Measurements from ENCODE around the gene LYPD6B.
A peak's percentile ranks its signal among the peaks of the same experiment; 100 is the strongest.

LYPD6B gene

DNA sequence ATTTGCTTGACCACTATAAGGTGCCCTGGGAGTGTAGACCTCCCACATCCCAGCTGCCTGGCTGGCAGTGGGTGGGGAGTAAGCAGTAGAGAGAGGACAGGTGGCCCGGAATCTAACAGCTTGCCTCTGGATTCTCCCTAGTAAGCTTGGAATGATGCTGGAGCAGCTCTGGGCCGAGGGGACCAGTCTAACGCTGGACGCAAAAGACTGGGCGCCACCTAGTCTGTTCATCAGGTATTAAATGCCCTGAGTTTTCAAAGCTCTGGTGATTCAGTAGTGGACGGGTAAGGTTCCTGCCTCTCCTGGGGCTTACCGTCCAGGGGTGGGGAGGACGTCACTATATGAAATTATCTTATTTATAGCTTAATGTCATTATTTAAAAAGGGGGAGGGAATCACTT is 648 bp upstream of the LYPD6B start:
- no peaks in the 10 kb centered on the region for H3K9me3 ChIP-seq (ENCODE audit: control insufficient read depth, low read length)
- peaks cover 6% of the 10 kb centered on the region for H3K4me1 ChIP-seq (ENCODE audit: control insufficient read depth, insufficient read depth, low read length, poor library complexity, severe bottlenecking)
- H3K27me3 ChIP-seq (replicated peaks; ENCODE audit: control insufficient read depth, insufficient read depth, low read length, poor library complexity, severe bottlenecking), result peaks cover 20% of the 10 kb centered on the region
- H3K27ac ChIP-seq (ENCODE audit: insufficient read depth, low read length, poor library complexity, severe bottlenecking), result no peak overlapping the region
- no peak overlapping the region for H3K4me3 ChIP-seq (ENCODE audit: insufficient read depth, low read depth, low read length, poor library complexity, severe bottlenecking)
- no peak for DNase-seq
- H3K36me3 ChIP-seq (ENCODE audit: control insufficient read depth, insufficient read depth, low read length), result no peaks in the 10 kb centered on the region

DNA sequence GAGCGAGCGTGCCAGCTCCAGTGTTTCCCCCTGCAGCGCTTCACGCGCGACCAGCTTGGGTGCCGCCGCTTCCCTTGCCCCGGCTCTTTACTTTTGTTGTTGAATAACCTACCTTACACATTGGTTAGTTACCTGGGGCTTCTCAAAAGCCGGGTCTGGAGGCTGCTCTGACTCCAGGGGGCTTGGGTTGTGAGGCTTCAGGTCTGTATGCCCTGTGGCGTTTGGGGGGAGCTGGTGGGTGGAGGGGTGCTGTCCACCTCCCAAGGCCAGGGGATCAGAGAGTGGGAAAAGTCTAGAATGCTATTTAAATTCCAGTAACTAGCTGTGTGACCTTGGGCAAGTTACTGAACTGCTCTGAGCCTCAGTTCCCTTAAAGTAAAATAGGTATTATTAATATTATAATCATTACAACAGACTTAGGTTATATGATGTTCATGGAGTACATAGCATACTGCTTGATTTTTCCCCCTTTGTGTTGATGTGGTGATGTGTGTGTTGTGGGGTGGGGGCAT is 770 bp downstream of the LYPD6B start:
- H3K4me3 ChIP-seq (ENCODE audit: insufficient read depth, low read depth, low read length, poor library complexity, severe bottlenecking), result no peak overlapping the region
- peaks cover 6% of the 10 kb centered on the region for H3K4me1 ChIP-seq (ENCODE audit: control insufficient read depth, insufficient read depth, low read length, poor library complexity, severe bottlenecking)
- H3K27me3 ChIP-seq (replicated peaks; ENCODE audit: control insufficient read depth, insufficient read depth, low read length, poor library complexity, severe bottlenecking), result peaks cover 20% of the 10 kb centered on the region
- no peak overlapping the region for H3K27ac ChIP-seq (ENCODE audit: insufficient read depth, low read length, poor library complexity, severe bottlenecking)
- no peaks in the 10 kb centered on the region for H3K36me3 ChIP-seq (ENCODE audit: control insufficient read depth, insufficient read depth, low read length)
- no peak for DNase-seq
- H3K9me3 ChIP-seq (ENCODE audit: control insufficient read depth, low read length), result no peaks in the 10 kb centered on the region

DNA sequence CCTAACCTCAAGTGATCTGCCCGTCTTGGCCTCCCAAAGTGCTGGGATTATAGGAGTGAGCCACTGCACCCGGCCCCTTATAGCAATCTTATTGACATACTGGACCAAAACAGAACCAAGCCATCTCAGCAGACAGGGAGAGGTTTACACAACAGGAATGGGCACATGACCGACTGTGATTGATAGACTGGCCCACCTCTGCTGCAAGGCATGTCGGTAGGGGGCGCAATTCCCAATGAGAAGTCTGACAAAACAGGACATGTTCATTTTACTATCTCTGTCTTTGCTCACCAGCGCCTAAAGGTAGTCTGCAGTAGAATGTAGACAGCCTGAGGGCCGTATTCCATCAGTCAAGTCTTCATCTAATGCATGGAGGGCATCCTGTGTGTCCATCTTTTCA is 2.0 kb downstream of the LYPD6B start:
- H3K4me3 ChIP-seq (ENCODE audit: insufficient read depth, low read depth, low read length, poor library complexity, severe bottlenecking), result no peak overlapping the region
- peaks cover 6% of the 10 kb centered on the region for H3K4me1 ChIP-seq (ENCODE audit: control insufficient read depth, insufficient read depth, low read length, poor library complexity, severe bottlenecking)
- peaks cover 20% of the 10 kb centered on the region for H3K27me3 ChIP-seq (replicated peaks; ENCODE audit: control insufficient read depth, insufficient read depth, low read length, poor library complexity, severe bottlenecking)
- no peaks in the 10 kb centered on the region for H3K9me3 ChIP-seq (ENCODE audit: control insufficient read depth, low read length)
- H3K27ac ChIP-seq (ENCODE audit: insufficient read depth, low read length, poor library complexity, severe bottlenecking), result no peak overlapping the region
- no peaks in the 10 kb centered on the region for H3K36me3 ChIP-seq (ENCODE audit: control insufficient read depth, insufficient read depth, low read length)
- DNase-seq, result peak in 2 of 3 donors; percentile 16 to 26

DNA sequence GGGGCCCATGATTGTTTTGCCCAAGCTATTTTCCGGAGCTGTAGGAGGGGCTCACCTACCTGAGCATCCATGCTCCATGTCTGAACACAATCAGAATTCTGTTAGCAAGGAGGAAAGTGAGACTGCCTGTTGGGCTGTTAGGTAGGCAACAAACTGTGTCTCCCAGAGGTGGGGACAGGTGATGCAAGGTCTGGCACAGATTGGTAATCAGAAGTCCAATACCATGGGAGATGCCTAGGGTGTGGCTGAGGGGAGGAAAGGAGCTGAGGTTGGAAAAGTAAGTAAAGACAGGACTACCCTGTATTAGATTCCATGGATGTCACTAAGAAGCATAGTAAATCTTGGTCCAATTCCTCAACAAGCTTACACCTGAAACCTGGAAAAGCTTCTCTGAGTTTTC is 3.0 kb downstream of the LYPD6B start:
- no peak for DNase-seq
- peaks cover 20% of the 10 kb centered on the region for H3K27me3 ChIP-seq (replicated peaks; ENCODE audit: control insufficient read depth, insufficient read depth, low read length, poor library complexity, severe bottlenecking)
- H3K4me1 ChIP-seq (ENCODE audit: control insufficient read depth, insufficient read depth, low read length, poor library complexity, severe bottlenecking), result peaks cover 6% of the 10 kb centered on the region
- no peaks in the 10 kb centered on the region for H3K36me3 ChIP-seq (ENCODE audit: control insufficient read depth, insufficient read depth, low read length)
- no peaks in the 10 kb centered on the region for H3K9me3 ChIP-seq (ENCODE audit: control insufficient read depth, low read length)
- no peak overlapping the region for H3K27ac ChIP-seq (ENCODE audit: insufficient read depth, low read length, poor library complexity, severe bottlenecking)
- H3K4me3 ChIP-seq (ENCODE audit: insufficient read depth, low read depth, low read length, poor library complexity, severe bottlenecking), result no peak overlapping the region

DNA sequence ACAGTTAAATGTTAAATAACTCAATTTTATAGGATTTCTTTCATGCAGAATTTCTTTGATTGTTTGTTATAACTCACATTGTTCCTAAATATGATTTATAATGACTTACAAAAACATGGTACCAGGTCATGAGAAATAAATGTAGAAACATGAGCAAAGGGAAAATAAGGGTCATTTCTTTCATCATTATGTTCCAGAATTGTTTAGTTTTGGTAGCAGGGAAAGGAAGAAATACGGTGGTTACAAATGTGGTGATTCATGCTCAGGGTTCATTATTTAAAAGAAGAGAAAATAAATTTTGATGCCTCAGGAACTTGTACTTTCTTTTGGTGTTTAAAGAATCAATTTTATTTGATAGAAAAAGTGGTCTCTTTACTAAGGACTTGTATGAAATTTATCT is 4.4 kb downstream of the LYPD6B start:
- no peak overlapping the region for H3K27ac ChIP-seq (ENCODE audit: insufficient read depth, low read length, poor library complexity, severe bottlenecking)
- no peaks in the 10 kb centered on the region for H3K36me3 ChIP-seq (ENCODE audit: control insufficient read depth, insufficient read depth, low read length)
- no peak for DNase-seq
- peaks cover 6% of the 10 kb centered on the region for H3K4me1 ChIP-seq (ENCODE audit: control insufficient read depth, insufficient read depth, low read length, poor library complexity, severe bottlenecking)
- H3K4me3 ChIP-seq (ENCODE audit: insufficient read depth, low read depth, low read length, poor library complexity, severe bottlenecking), result no peak overlapping the region
- H3K27me3 ChIP-seq (replicated peaks; ENCODE audit: control insufficient read depth, insufficient read depth, low read length, poor library complexity, severe bottlenecking), result peaks cover 17% of the 10 kb centered on the region
- H3K9me3 ChIP-seq (ENCODE audit: control insufficient read depth, low read length), result no peaks in the 10 kb centered on the region

DNA sequence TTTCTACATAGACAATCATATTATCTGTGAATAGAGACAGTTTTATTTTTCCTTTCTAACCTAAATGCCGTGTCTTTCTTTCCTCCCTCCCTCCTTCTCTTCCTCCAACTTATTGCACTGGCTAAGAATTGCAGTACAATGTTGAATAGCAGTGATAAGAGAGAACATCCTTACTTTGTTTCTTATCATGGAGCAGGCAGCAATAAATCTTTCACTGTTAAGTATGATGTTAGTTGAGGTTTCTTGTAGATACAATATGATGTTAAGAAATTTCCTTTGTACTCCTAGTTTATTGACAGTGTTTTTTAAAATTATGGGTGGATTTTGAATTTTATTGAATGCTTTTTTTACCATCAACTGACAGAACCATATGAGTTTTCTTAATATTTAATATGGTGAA is 6.0 kb downstream of the LYPD6B start:
- H3K36me3 ChIP-seq (ENCODE audit: control insufficient read depth, insufficient read depth, low read length), result no peaks in the 10 kb centered on the region
- peaks cover 2% of the 10 kb centered on the region for H3K27me3 ChIP-seq (replicated peaks; ENCODE audit: control insufficient read depth, insufficient read depth, low read length, poor library complexity, severe bottlenecking)
- H3K27ac ChIP-seq (ENCODE audit: insufficient read depth, low read length, poor library complexity, severe bottlenecking), result no peak overlapping the region
- no peaks in the 10 kb centered on the region for H3K9me3 ChIP-seq (ENCODE audit: control insufficient read depth, low read length)
- no peaks in the 10 kb centered on the region for H3K4me1 ChIP-seq (ENCODE audit: control insufficient read depth, insufficient read depth, low read length, poor library complexity, severe bottlenecking)
- H3K4me3 ChIP-seq (ENCODE audit: insufficient read depth, low read depth, low read length, poor library complexity, severe bottlenecking), result no peak overlapping the region
- no peak for DNase-seq

DNA sequence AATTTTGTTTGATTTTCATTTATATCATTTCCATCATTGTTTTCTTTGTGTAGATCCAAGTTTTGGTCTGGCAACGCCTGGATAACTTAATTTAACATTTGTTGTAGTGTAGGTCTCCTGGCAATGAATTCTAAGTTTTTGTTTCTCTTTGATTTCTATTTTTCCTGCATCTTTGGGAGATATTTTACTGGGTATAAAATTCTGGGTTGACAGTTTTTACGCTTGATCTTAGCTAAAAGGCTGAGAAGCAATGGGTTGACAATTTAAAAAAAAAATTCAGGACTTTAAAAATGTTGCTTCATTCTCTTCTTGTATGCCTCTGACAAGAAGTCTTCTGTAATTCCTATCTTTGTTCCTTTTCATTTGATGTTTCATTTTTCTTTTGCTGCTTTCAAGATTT is 8.6 kb downstream of the LYPD6B start:
- Histone ChIP-seq H3K9me3 (ENCODE audit: control insufficient read depth, low read length) (no peaks in the 10 kb centered on the region), H3K27ac (ENCODE audit: insufficient read depth, low read length, poor library complexity, severe bottlenecking) (no peak overlapping the region), H3K4me3 (ENCODE audit: insufficient read depth, low read depth, low read length, poor library complexity, severe bottlenecking) (no peak overlapping the region), H3K27me3 (replicated peaks; ENCODE audit: control insufficient read depth, insufficient read depth, low read length, poor library complexity, severe bottlenecking) (no peaks in the 10 kb centered on the region), H3K36me3 (ENCODE audit: control insufficient read depth, insufficient read depth, low read length) (no peaks in the 10 kb centered on the region), H3K4me1 (ENCODE audit: control insufficient read depth, insufficient read depth, low read length, poor library complexity, severe bottlenecking) (no peaks in the 10 kb centered on the region)
- no peak for DNase-seq

DNA sequence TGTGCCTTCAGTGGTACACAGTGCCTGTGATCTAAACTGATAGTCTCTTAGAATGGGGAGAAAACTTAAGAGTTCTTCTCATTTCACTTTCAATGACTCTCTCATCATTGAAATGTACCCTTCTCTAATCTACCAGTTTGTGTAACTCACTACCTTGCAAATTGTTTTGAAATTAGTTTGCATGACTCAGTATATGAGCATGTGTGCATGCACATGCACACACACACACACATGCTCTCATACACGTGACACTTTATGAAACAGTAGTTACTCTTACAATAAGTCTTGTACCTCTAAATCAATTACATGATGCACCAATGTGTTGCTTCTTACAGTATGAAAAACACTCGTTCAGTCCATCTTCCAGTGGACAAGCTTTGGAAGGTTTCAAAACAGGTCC is 10.6 kb downstream of the LYPD6B start:
- no peaks in the 10 kb centered on the region for H3K4me1 ChIP-seq (ENCODE audit: control insufficient read depth, insufficient read depth, low read length, poor library complexity, severe bottlenecking)
- no peak overlapping the region for H3K27ac ChIP-seq (ENCODE audit: insufficient read depth, low read length, poor library complexity, severe bottlenecking)

DNA sequence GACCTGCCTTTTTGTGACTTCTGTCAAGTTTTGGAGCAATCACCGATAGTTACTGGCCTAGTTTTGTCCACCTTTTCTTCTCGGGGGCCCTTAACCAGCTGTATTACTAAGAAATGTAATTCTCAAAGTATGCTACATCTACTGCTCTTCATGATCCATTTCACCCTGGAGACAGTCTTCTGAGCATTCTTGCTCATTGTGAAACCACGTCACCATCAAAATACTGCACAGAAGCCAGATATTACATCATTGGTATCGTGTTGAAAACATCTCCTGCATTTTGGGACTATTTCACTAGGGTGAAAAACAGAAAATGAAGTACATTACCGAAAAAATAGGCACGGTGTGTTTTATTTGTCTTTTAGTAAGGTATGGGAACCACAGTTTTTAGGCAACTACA is 11.7 kb downstream of the LYPD6B start:
- no peak overlapping the region for H3K27ac ChIP-seq (ENCODE audit: insufficient read depth, low read length, poor library complexity, severe bottlenecking)
- H3K27me3 ChIP-seq (replicated peaks; ENCODE audit: control insufficient read depth, insufficient read depth, low read length, poor library complexity, severe bottlenecking), result no peaks in the 10 kb centered on the region
- H3K9me3 ChIP-seq (ENCODE audit: control insufficient read depth, low read length), result no peaks in the 10 kb centered on the region
- H3K4me3 ChIP-seq (ENCODE audit: insufficient read depth, low read depth, low read length, poor library complexity, severe bottlenecking), result no peak overlapping the region
- H3K4me1 ChIP-seq (ENCODE audit: control insufficient read depth, insufficient read depth, low read length, poor library complexity, severe bottlenecking), result no peaks in the 10 kb centered on the region
- no peaks in the 10 kb centered on the region for H3K36me3 ChIP-seq (ENCODE audit: control insufficient read depth, insufficient read depth, low read length)
- DNase-seq, result no peak

More for the DNA sequence above, 10.6 kb downstream of the LYPD6B start:
- H3K4me3 ChIP-seq (ENCODE audit: insufficient read depth, low read depth, low read length, poor library complexity, severe bottlenecking), result no peak overlapping the region
- no peaks in the 10 kb centered on the region for H3K27me3 ChIP-seq (replicated peaks; ENCODE audit: control insufficient read depth, insufficient read depth, low read length, poor library complexity, severe bottlenecking)
- no peaks in the 10 kb centered on the region for H3K36me3 ChIP-seq (ENCODE audit: control insufficient read depth, insufficient read depth, low read length)
- no peaks in the 10 kb centered on the region for H3K9me3 ChIP-seq (ENCODE audit: control insufficient read depth, low read length)
- DNase-seq, result no peak

DNA sequence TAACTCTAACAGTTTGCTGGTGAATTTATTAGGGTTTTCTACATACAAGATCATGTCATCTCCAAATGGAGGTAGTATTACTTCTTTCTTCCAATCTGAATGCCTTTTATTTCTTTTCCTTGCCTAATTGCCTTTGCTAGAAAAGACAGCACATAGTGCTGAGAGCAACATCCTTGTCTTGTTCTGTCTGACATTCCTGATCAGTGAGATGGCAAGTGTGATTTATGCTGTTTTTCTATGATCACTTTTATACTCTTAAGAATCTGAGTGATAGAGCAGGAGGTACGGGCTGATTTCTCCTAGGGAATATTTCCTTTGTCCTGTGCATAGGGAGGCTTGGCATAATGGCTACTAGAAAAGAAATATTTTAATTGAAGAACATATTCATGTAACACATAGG is 17.3 kb downstream of the LYPD6B start:
- no peaks in the 10 kb centered on the region for H3K27me3 ChIP-seq (replicated peaks; ENCODE audit: control insufficient read depth, insufficient read depth, low read length, poor library complexity, severe bottlenecking)
- no peaks in the 10 kb centered on the region for H3K36me3 ChIP-seq (ENCODE audit: control insufficient read depth, insufficient read depth, low read length)
- no peaks in the 10 kb centered on the region for H3K4me1 ChIP-seq (ENCODE audit: control insufficient read depth, insufficient read depth, low read length, poor library complexity, severe bottlenecking)
- no peak overlapping the region for H3K4me3 ChIP-seq (ENCODE audit: insufficient read depth, low read depth, low read length, poor library complexity, severe bottlenecking)
- DNase-seq, result no peak
- H3K27ac ChIP-seq (ENCODE audit: insufficient read depth, low read length, poor library complexity, severe bottlenecking), result no peak overlapping the region
- H3K9me3 ChIP-seq (ENCODE audit: control insufficient read depth, low read length), result no peaks in the 10 kb centered on the region
